GM12878 (cell line): ENCODE results near the gene CPLX1. TPM values are rescaled to one million over a fixed set of nuclear protein-coding genes. Genes with fewer than 3 reads are reported as not detected.

ENCODE experiments used
- ATAC-seq: fragments of 200-7000 bp; cut with Tn5 transposase; 3 replicates; pipeline ENCODE4 v1.9.1; 2020; ENCODE audit warnings: mild to moderate bottlenecking, moderate library complexity
- BruUV-seq: library from RNA; stranded (reverse); fragments of 400-500 nt; replicated peaks from 2 replicates; lab custom pipeline; 2021; lab: Mats Ljungman, UMichigan
- CTCF ChIA-PET: fragments of 300-600 bp; sonication (Branson Sonifier 250); formaldehyde crosslinking; extraction: SDS; loops from one replicate; lab custom pipeline; 2021; ENCODE audit warnings: inconsistent platforms; lab: Yijun Ruan, JAX
- POLR2A ChIA-PET: fragments of 350-600 bp; formaldehyde crosslinking; extraction: SDS; loops from one replicate; lab custom pipeline; 2021; ENCODE audit warnings: inconsistent platforms; lab: Charles Lee
- RAD21 ChIA-PET: fragments of 300-600 bp; sonication (Branson Sonifier 250); formaldehyde crosslinking; loops from one replicate; lab custom pipeline; 2023; ENCODE audit warnings: antibody characterized with exemption; ENCODE audit not compliant: unreplicated experiment; lab: Charles Lee
- SMC1A ChIA-PET: fragments of 300-600 bp; sonication (Branson Sonifier 250); formaldehyde crosslinking; loops from one replicate; lab custom pipeline; 2023; ENCODE audit not compliant: unreplicated experiment, uncharacterized antibody; lab: Charles Lee
- DNase-seq: peaks from one replicate; pipeline ENCODE4 v3.0.0-alpha.2; 2011; ENCODE audit warnings: low read depth, low spot score
- FAIRE-seq: peaks from 3 replicates; lab custom pipeline; 2011; peaks lifted over from hg19 to GRCh38; lab: Jason Lieb, UNC
- H2AFZ ChIP-seq: 2 replicates; pipeline ENCODE4 v1.6.0; 2011; ENCODE audit warnings: low read depth, low read length, control low read depth; ENCODE audit not compliant: control insufficient read depth
- H3K27ac ChIP-seq: 2 replicates; pipeline ENCODE4 v1.5.1; 2011; ENCODE audit warnings: control low read depth; ENCODE audit not compliant: control insufficient read depth, insufficient read depth
- H3K27me3 ChIP-seq, 2 experiments: replicated peaks in 1 of 2; 2 replicates each; pipeline versions ENCODE4 v1.6.0 to v1.6.1; 2011; ENCODE audit warnings: low read length in 1 of 2; ENCODE audit not compliant: control insufficient read depth in 2 of 2, insufficient read depth in 2 of 2
- H3K36me3 ChIP-seq, 2 experiments: 2 replicates each; pipeline ENCODE4 v1.5.1; 2011; ENCODE audit warnings: low read length in 1 of 2; ENCODE audit not compliant: control insufficient read depth in 2 of 2, insufficient read depth in 2 of 2
- H3K4me1 ChIP-seq: 2 replicates; pipeline ENCODE4 v1.6.1; 2011; ENCODE audit warnings: mild to moderate bottlenecking, low read length, moderate library complexity, mixed read lengths; ENCODE audit not compliant: control insufficient read depth, insufficient read depth
- H3K4me2 ChIP-seq: 2 replicates; pipeline ENCODE4 v1.6.0; 2011; ENCODE audit warnings: control low read depth; ENCODE audit not compliant: control insufficient read depth, insufficient read depth
- H3K4me3 ChIP-seq: fragments of 200-600 bp; sonication (generic); 2 replicates; pipeline ENCODE4 v1.5.1; 2016
- H3K79me2 ChIP-seq: 2 replicates; pipeline ENCODE4 v1.6.0; 2011; ENCODE audit warnings: low read length; ENCODE audit not compliant: control insufficient read depth, insufficient read depth
- H3K9ac ChIP-seq: 2 replicates; pipeline ENCODE4 v1.8.0; 2011; ENCODE audit warnings: low read length, control low read depth, mixed read lengths; ENCODE audit not compliant: control insufficient read depth, insufficient read depth
- H3K9me3 ChIP-seq: replicated peaks from 3 replicates; pipeline ENCODE4 v1.5.1; 2011; ENCODE audit warnings: mild to moderate bottlenecking, low read length; ENCODE audit not compliant: control insufficient read depth, insufficient read depth
- H4K20me1 ChIP-seq: 2 replicates; pipeline ENCODE4 v1.6.0; 2011; ENCODE audit not compliant: control insufficient read depth, insufficient read depth
- CBX3 ChIP-seq: fragments of 200-600 bp; sonication (generic); IDR thresholded peaks from 2 replicates; pipeline ENCODE4 v1.6.1; 2016; ENCODE audit warnings: low read depth, borderline replicate concordance
- EGR1 ChIP-seq, 2 experiments: IDR thresholded peaks; 1 replicate in 1 of 2; 2 replicates in 1 of 2; pipeline ENCODE4 v1.6.1; 2011 to 2012; ENCODE audit warnings: low read depth in 2 of 2, low read length in 2 of 2, borderline replicate concordance in 1 of 2, mild to moderate bottlenecking in 1 of 2, moderate library complexity in 1 of 2
- NR2C2 ChIP-seq: IDR thresholded peaks from 2 replicates; pipeline ENCODE4 v1.6.1; 2011; ENCODE audit warnings: borderline replicate concordance, low read depth; ENCODE audit not compliant: control insufficient read depth, insufficient read length
- RAD21 ChIP-seq: IDR thresholded peaks from 2 replicates; pipeline ENCODE4 v1.6.1; 2011; ENCODE audit warnings: mild to moderate bottlenecking, low read depth, low read length, moderate library complexity; ENCODE audit not compliant: insufficient read depth
- SMC3 ChIP-seq: IDR thresholded peaks from 2 replicates; pipeline ENCODE4 v1.6.1; 2011; ENCODE audit warnings: low read length, improper control_type of control experiment, borderline replicate concordance
- SPI1 ChIP-seq: IDR thresholded peaks from 2 replicates; pipeline ENCODE4 v1.6.1; 2011; ENCODE audit warnings: low read depth, mild to moderate bottlenecking, low read length, moderate library complexity, borderline replicate concordance; ENCODE audit not compliant: insufficient read depth
- TCF7 ChIP-seq: IDR thresholded peaks from 2 replicates; pipeline ENCODE4 v1.6.1; 2014; ENCODE audit warnings: antibody characterized with exemption, borderline replicate concordance
- WGBS: methylation state at CpG from one replicate; pipeline ENCODE4 v1.1.6; 2016; ENCODE audit warnings: low lambda C conversion rate; ENCODE audit not compliant: insufficient replicate concordance, insufficient coverage; ENCODE audit errors: missing lambda C conversion rate; 5-methylcytosine and 5-hydroxymethylcytosine counted together
- in situ Hi-C: fragments of 300-500 bp; cut with MboI; formaldehyde crosslinking; loops from 9 replicates; pipeline ENCODE4 v1.14.3; 2018; ENCODE audit warnings: mixed read lengths
- intact Hi-C: fragments of 100-400 bp; cut with micrococcal nuclease; formaldehyde crosslinking; loops from one replicate; pipeline ENCODE4 v1.14.2; 2022; ENCODE audit not compliant: unreplicated experiment
- polyA plus RNA-seq, 11 experiments: library from polyadenylated mRNA; depleted of rRNA in 4 of 11; unstranded in 6 of 11; stranded (reverse) in 5 of 11; fragments of >200 nt; fragmentation: Nextera tagmentation in 4 of 11; fragmentation: Illumina TruSeq in 1 of 11; extraction: Ambion mirVana in 4 of 11; extraction: Trizol in 1 of 11; gene quantifications; 1 replicate in 1 of 11; 2 replicates in 10 of 11; pipeline versions ENCODE4 v1.2.1 to v1.2.3, GENCODE V29; 2011 to 2016; ENCODE audit warnings: inconsistent platforms in 2 of 11, missing spikeins in 2 of 11, low read depth in 1 of 11
- total RNA-seq, 4 experiments: library from RNA; depleted of rRNA in 3 of 4; stranded (reverse); fragments of >200 nt in 3 of 4; fragmentation: Illumina TruSeq in 1 of 4; extraction: Trizol in 1 of 4; gene quantifications; 2 replicates each; pipeline versions ENCODE4 v1.2.1 to v1.2.3, GENCODE V29; 2013 to 2021
- TF ChIP-seq, protein P1 (sequence below), 3 experiments: IDR thresholded peaks in 2 of 3; conservative IDR thresholded peaks in 1 of 3; 2 replicates each; pipeline ENCODE4 v1.5.1; 2011; ENCODE audit warnings: low read depth in 3 of 3, low read length in 3 of 3, mild to moderate bottlenecking in 3 of 3, control low read depth in 2 of 3, moderate library complexity in 2 of 3, inconsistent platforms in 1 of 3, mixed read lengths in 1 of 3; ENCODE audit not compliant: control insufficient read depth in 2 of 3, insufficient read depth in 1 of 3; ENCODE audit errors: extremely low read depth in 1 of 3

CPLX1 gene
- total and polyA plus RNA-seq, 10 of the 15 experiments (the other 5 are each of a cell fraction or from before 2014, with no cell fraction given), result 0.04 to 1.2 (median 0.13) TPM; not detected in 5

DNA sequence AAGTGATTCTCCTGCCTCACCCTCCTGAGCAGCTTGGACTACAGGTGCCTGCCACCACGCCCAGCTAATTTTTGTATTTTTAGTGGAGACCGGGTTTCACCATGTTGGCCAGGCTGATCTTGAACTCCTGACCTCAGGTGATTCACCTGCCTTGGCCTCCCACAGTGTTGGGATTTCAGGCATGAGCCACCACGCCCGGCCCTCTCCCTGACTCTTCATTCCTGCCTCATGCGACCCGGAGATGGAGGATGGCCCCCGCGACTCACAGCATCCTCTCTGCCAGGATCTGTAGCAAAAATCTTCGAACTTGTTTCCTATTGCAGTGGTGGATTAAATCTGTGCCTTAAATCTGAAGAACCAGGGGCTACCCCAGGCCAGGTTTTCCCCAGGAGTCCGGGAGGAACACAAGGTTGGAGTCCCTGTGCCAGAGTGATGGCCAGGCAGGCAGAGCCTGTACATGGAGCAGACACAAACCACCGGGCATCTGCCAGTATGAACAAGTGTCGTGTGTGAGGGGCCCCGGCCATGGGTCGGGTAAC is 11.5 kb downstream of the CPLX1 start:
- POLR2A ChIA-PET, result no interaction called here
- ATAC-seq (no peak), DNase-seq (no peak), FAIRE-seq (no peak)
- H3K27me3 ChIP-seq, result no peaks in the 10 kb centered on the region; a peak in 1 of 4 replicates
- H3K9ac ChIP-seq, result no peak overlapping the region
- CTCF ChIA-PET, result interaction anchor here (2.2 kb wide), 1 partner anchor 173 kb away, joined by 8 read pairs; the partner anchor contains the start of gene IDUA
- intact Hi-C loops (no loop called here), in situ Hi-C loops (no loop called here)
- no peak overlapping the region for H3K4me2 ChIP-seq
- no peaks in the 10 kb centered on the region for H3K9me3 ChIP-seq
- BruUV-seq, result no TSS peak
- RAD21 ChIA-PET, result no interaction called here
- SMC1A ChIA-PET, result no interaction called here
- no peak overlapping the region for H3K27ac ChIP-seq
- no peak for TF ChIP-seq TCF7
- no peaks in the 10 kb centered on the region for H4K20me1 ChIP-seq
- H3K4me3 ChIP-seq, result no peak overlapping the region
- no peaks in the 10 kb centered on the region for H3K79me2 ChIP-seq
- no peaks in the 10 kb centered on the region for H3K36me3 ChIP-seq
- no peak overlapping the region for H2AFZ ChIP-seq
- no peaks in the 10 kb centered on the region for H3K4me1 ChIP-seq
- 57% methylated on average over 14 of the region's 14 CpGs for WGBS

GRCh38 chr4:813900-814299 is 12.0 kb downstream of the CPLX1 start:
- Histone ChIP-seq H3K27me3 (no peaks in the 10 kb centered on the region; a peak in 1 of 4 replicates), H3K4me1 (no peaks in the 10 kb centered on the region), H3K4me2 (no peak overlapping the region), H3K9ac (no peak overlapping the region), H3K79me2 (no peaks in the 10 kb centered on the region), H4K20me1 (no peaks in the 10 kb centered on the region), H3K4me3 (no peak overlapping the region), H2AFZ (no peak overlapping the region), H3K9me3 (no peaks in the 10 kb centered on the region), H3K27ac (no peak overlapping the region), H3K36me3 (no peaks in the 10 kb centered on the region)
- no TSS peak for BruUV-seq
- RAD21 ChIA-PET, result interaction anchor here (0.7 kb wide), 1 partner anchor 173 kb away, joined by 3 read pairs; the partner anchor contains the start of gene IDUA
- 23% methylated on average over 10 of the region's 10 CpGs for WGBS
- in situ Hi-C loops (no loop called here), intact Hi-C loops (no loop called here)
- no peak for DNase-seq
- POLR2A ChIA-PET, result no interaction called here
- CTCF ChIA-PET, result interaction anchor here (2.2 kb wide), 1 partner anchor 173 kb away, joined by 8 read pairs; the partner anchor contains the start of gene IDUA
- peak; percentile 24; the same call in 1 of the 2 replicates for TF ChIP-seq RAD21
- TF ChIP-seq SMC3, result peak; percentile 25; the same call in 1 of the 2 replicates
- TF ChIP-seq NR2C2, result no peak
- no peak for TF ChIP-seq EGR1 (IDR thresholded peaks at IDR 0.05; ENCODE audit: borderline replicate concordance in 1 of 2, low read depth in 2 of 2, low read length in 2 of 2)
- TF ChIP-seq CBX3, result no peak
- TF ChIP-seq SPI1, result peak; percentile 17; the same call in 1 of the 2 replicates
- TF ChIP-seq, protein P1, sequence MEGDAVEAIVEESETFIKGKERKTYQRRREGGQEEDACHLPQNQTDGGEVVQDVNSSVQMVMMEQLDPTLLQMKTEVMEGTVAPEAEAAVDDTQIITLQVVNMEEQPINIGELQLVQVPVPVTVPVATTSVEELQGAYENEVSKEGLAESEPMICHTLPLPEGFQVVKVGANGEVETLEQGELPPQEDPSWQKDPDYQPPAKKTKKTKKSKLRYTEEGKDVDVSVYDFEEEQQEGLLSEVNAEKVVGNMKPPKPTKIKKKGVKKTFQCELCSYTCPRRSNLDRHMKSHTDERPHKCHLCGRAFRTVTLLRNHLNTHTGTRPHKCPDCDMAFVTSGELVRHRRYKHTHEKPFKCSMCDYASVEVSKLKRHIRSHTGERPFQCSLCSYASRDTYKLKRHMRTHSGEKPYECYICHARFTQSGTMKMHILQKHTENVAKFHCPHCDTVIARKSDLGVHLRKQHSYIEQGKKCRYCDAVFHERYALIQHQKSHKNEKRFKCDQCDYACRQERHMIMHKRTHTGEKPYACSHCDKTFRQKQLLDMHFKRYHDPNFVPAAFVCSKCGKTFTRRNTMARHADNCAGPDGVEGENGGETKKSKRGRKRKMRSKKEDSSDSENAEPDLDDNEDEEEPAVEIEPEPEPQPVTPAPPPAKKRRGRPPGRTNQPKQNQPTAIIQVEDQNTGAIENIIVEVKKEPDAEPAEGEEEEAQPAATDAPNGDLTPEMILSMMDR (IDR thresholded peaks at IDR 0.05 in 2 of 3, conservative IDR thresholded peaks at IDR 0.05 in 1 of 3; ENCODE audit: control insufficient read depth in 2 of 3, extremely low read depth in 1 of 3, insufficient read depth in 1 of 3, low read depth in 3 of 3, low read length in 3 of 3), result peak; percentile 10 to 34 (median 28); a peak in 4 of 6 replicates
- SMC1A ChIA-PET, result no interaction called here
- peak; percentile 72 for ATAC-seq
- no peak for FAIRE-seq
